Measurements from ENCODE around the gene XPO5. TPM values are rescaled to one million over a fixed set of nuclear protein-coding genes. Genes with fewer than 3 reads are reported as not detected.
"Not testable (repeated sequence)": the region's sequence is repeated elsewhere in the genome, so short reads cannot be mapped to it uniquely, and the experiment has no call there.

XPO5 gene
- total and polyA plus RNA-seq, 2 experiments from 2014 or later: 18.8 to 27.6 TPM

DNA sequence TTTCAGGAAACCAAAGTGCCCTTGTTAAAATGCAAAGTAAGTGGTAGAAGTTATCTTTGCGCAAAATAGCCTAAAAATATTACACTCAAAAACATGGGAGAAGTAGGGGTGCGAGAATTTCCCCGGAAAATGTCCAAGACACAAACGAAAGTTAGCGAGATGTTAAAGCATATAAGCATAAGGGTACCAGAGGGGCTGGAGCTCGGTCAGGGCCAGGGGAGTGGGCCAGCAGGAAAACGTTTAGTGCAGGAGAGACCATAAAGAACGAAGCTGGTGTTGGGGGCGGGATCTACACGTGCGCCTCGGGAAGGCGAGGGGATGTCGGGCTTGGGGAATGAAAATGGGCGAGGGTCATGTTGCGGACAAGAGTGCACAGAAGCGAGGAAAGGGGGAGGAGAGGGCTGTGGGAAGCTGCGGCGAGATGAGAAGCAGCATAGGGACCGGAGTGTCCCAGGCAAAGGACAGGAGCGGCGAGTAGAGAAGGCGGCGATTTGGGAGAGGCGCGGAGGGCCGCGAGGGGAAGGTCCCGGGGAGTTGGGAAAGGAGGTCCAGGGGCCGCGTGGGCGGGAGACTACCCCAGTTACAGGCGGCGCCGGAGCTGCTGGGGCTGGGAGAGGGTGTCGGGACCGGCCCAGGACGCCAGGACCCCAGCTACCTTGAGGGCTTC lies 600 bp downstream of the XPO5 start:
- no peaks in the 10 kb centered on the region for H3K9me2 ChIP-seq (ENCODE audit: insufficient read depth)
- H3K4me1 ChIP-seq (ENCODE audit: insufficient read depth): peaks cover 20% of the 10 kb centered on the region
- no peak for TF ChIP-seq EZH2phosphoT487 (IDR thresholded peaks at IDR 0.05; ENCODE audit: insufficient read depth, low read depth)
- no peak for TF ChIP-seq EZH2 (IDR thresholded peaks at IDR 0.05; ENCODE audit: insufficient read depth, poor library complexity, severe bottlenecking)
- H3F3A ChIP-seq (ENCODE audit: insufficient read depth): peaks cover 22% of the 10 kb centered on the region
- H2AFZ ChIP-seq: peak overlapping the region; percentile 90
- no peaks in the 10 kb centered on the region for H3K9me3 ChIP-seq (ENCODE audit: low read depth)
- in situ Hi-C loops (cut with MboI): no loop called here
- peak overlapping the region; percentile 98 for H3K4me3 ChIP-seq
- peaks cover 27% of the 10 kb centered on the region for H3K36me3 ChIP-seq (ENCODE audit: low read depth)
- WGBS, 2 experiments (ENCODE audit: low coverage in 1 of 2, low lambda C conversion rate in 2 of 2, missing lambda C conversion rate in 2 of 2): 0 to 1% methylated on average over 28 to 38 of the region's 38 CpGs
- no peaks in the 10 kb centered on the region for H3K27me3 ChIP-seq (replicated peaks; ENCODE audit: insufficient read depth)
- H3K4me2 ChIP-seq (ENCODE audit: unreplicated experiment): peak overlapping the region; percentile 98
- peak; percentile 70 for DNase-seq
- H3K27ac ChIP-seq: peak overlapping the region; percentile 26
- peak overlapping the region; percentile 89 for H3K9ac ChIP-seq
- peaks cover 82% of the 10 kb centered on the region for H3K79me2 ChIP-seq (ENCODE audit: insufficient read depth)
- no peaks in the 10 kb centered on the region for H4K20me1 ChIP-seq (ENCODE audit: insufficient read depth)

DNA sequence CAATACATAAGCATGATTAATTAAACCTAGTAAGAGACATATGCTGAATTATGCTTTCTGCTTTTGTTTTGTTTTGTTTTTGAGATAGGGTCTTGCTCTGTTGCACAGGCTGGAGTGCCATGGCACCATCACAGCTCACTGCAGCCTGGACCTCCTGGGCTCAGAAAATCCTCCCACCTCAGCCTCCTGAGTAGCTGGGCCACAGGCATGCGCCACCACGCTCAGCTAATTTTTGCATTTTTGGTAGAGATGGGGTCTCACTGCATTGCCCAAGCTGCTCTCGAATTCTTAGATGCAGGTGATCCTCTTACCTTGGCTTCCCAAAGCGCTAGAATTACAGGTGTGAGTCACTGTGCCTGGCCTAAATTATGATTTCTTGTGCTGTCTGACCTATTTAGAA lies 3.8 kb downstream of the XPO5 start:
- Histone ChIP-seq H3F3A (ENCODE audit: insufficient read depth) (0 out of 2 replicates have a peak, but pooled peaks cover 6% of the 10 kb centered on the region), H3K9ac (no peak overlapping the region), H3K4me2 (ENCODE audit: unreplicated experiment) (no peak overlapping the region), H2AFZ (no peak overlapping the region), H3K27ac (no peak overlapping the region), H3K27me3 (replicated peaks; ENCODE audit: insufficient read depth) (no peaks in the 10 kb centered on the region), H3K79me2 (ENCODE audit: insufficient read depth) (peaks cover 55% of the 10 kb centered on the region), H3K4me3 (no peak overlapping the region), H3K4me1 (ENCODE audit: insufficient read depth) (peaks cover 4% of the 10 kb centered on the region; the same call in 1 of the 2 replicates), H4K20me1 (ENCODE audit: insufficient read depth) (no peaks in the 10 kb centered on the region), H3K9me3 (ENCODE audit: low read depth) (no peaks in the 10 kb centered on the region), H3K36me3 (ENCODE audit: low read depth) (peaks cover 47% of the 10 kb centered on the region), H3K9me2 (ENCODE audit: insufficient read depth) (no peaks in the 10 kb centered on the region)
- DNase-seq: no peak
- no peak for TF ChIP-seq EZH2phosphoT487 (IDR thresholded peaks at IDR 0.05; ENCODE audit: insufficient read depth, low read depth)
- TF ChIP-seq EZH2 (IDR thresholded peaks at IDR 0.05; ENCODE audit: insufficient read depth, poor library complexity, severe bottlenecking): no peak
- in situ Hi-C loops (cut with MboI): no loop called here
- 96 to 98% methylated on average over 4 of the region's 4 CpGs for WGBS, 2 experiments (ENCODE audit: low coverage in 1 of 2, low lambda C conversion rate in 2 of 2, missing lambda C conversion rate in 2 of 2)

DNA sequence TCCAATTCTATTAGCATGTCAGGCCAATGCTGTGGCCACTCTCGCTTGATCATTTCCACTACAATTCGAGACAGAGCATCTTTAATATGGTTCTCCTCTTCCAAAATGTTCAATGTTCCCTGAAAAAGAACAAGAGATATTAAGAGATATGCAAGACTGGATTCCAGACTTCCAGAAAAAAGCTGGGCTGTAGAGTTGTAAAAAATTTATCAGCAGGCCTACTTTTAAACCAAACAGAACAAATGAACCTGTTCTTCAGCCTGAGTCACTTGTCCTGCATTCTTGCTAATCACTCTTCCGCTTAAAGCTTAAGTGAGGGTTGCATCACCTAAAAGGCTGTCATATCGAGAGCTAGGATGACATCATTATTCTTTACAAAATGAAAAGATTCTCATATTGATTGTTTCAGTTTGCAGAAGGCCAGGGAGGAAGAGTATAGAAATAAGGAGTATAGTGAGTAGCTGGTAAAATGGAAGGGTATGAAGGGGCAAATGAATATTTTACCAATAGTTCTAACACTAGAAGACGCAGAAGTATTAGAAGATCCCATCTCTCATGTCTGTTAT lies 4.9 kb downstream of the XPO5 start:
- H3K4me3 ChIP-seq: no peak overlapping the region
- peaks cover 56% of the 10 kb centered on the region for H3K36me3 ChIP-seq (ENCODE audit: low read depth)
- H4K20me1 ChIP-seq (ENCODE audit: insufficient read depth): no peaks in the 10 kb centered on the region
- no peaks in the 10 kb centered on the region for H3K9me2 ChIP-seq (ENCODE audit: insufficient read depth)
- H3K79me2 ChIP-seq (ENCODE audit: insufficient read depth): peaks cover 45% of the 10 kb centered on the region
- TF ChIP-seq EZH2phosphoT487 (IDR thresholded peaks at IDR 0.05; ENCODE audit: insufficient read depth, low read depth): no peak
- no peak for TF ChIP-seq EZH2 (IDR thresholded peaks at IDR 0.05; ENCODE audit: insufficient read depth, poor library complexity, severe bottlenecking)
- H3K27me3 ChIP-seq (replicated peaks; ENCODE audit: insufficient read depth): no peaks in the 10 kb centered on the region
- H3F3A ChIP-seq (ENCODE audit: insufficient read depth): no peaks in the 10 kb centered on the region
- peaks cover 4% of the 10 kb centered on the region; the same call in 1 of the 2 replicates for H3K4me1 ChIP-seq (ENCODE audit: insufficient read depth)
- no peak overlapping the region for H2AFZ ChIP-seq
- no peak overlapping the region for H3K27ac ChIP-seq
- peak; percentile 20 for DNase-seq
- no peak overlapping the region for H3K9ac ChIP-seq
- no peaks in the 10 kb centered on the region for H3K9me3 ChIP-seq (ENCODE audit: low read depth)
- H3K4me2 ChIP-seq (ENCODE audit: unreplicated experiment): no peak overlapping the region
- whole genome bisulfite sequencing, 2 experiments (ENCODE audit: low coverage in 1 of 2, low lambda C conversion rate in 2 of 2, missing lambda C conversion rate in 2 of 2): 91 to 95% methylated on average over 5 of the region's 5 CpGs
- in situ Hi-C loops (cut with MboI): no loop called here

DNA sequence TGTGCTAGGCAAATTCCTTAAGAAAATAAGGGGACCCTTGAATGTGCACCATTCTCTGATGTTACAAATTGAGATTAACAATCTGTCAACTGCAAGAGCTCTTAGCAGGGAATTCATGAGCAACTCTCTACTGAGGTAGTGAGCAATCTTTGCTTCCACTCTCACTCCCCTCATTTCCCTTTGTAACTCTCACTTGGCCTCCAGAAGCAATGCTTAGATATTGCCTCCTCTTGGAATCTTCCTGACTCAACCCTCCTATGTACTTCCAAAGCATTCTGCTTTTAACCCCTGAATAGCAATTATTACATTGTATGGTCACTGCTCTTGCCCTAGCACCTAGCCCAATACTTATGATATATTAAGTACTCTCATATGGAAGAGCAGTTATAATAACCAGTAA lies 16.5 kb downstream of the XPO5 start:
- Histone ChIP-seq H3K4me2 (ENCODE audit: unreplicated experiment) (no peak overlapping the region), H3K9me2 (ENCODE audit: insufficient read depth) (no peaks in the 10 kb centered on the region), H3F3A (ENCODE audit: insufficient read depth) (no peaks in the 10 kb centered on the region), H2AFZ (no peak overlapping the region), H3K27ac (no peak overlapping the region), H3K9ac (no peak overlapping the region), H3K4me3 (no peak overlapping the region), H3K4me1 (ENCODE audit: insufficient read depth) (no peaks in the 10 kb centered on the region), H3K36me3 (ENCODE audit: low read depth) (peaks cover 80% of the 10 kb centered on the region), H3K79me2 (ENCODE audit: insufficient read depth) (no peaks in the 10 kb centered on the region), H3K9me3 (ENCODE audit: low read depth) (no peaks in the 10 kb centered on the region), H4K20me1 (ENCODE audit: insufficient read depth) (no peaks in the 10 kb centered on the region), H3K27me3 (replicated peaks; ENCODE audit: insufficient read depth) (no peaks in the 10 kb centered on the region)
- in situ Hi-C loops (cut with MboI): no loop called here
- no peak for TF ChIP-seq EZH2phosphoT487 (IDR thresholded peaks at IDR 0.05; ENCODE audit: insufficient read depth, low read depth)
- TF ChIP-seq EZH2 (IDR thresholded peaks at IDR 0.05; ENCODE audit: insufficient read depth, poor library complexity, severe bottlenecking): no peak
- DNase-seq: no peak

DNA sequence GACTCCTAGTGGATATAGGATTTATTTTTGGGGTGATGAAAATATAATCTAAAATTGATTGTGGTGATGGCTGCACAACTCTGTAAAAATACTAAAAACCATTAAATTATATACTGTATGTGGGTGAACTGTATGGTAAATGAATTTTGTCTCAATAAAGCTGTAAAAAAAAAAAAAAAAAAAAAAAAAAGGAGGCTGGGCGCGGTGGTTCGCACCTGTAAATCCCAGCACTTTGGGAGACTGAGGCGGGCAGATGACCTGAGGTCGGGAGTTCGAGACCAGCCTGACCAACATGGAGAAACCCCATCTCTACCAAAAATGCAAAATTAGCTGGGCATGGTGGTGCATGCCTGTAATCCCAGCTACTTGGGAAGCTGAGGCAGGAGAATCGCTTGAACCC lies 18.2 kb downstream of the XPO5 start:
- in situ Hi-C loops (cut with MboI); H3K27me3 ChIP-seq (replicated peaks; ENCODE audit: insufficient read depth); H4K20me1 ChIP-seq (ENCODE audit: insufficient read depth); H3F3A ChIP-seq (ENCODE audit: insufficient read depth); H3K79me2 ChIP-seq (ENCODE audit: insufficient read depth); H3K9me2 ChIP-seq (ENCODE audit: insufficient read depth); H2AFZ ChIP-seq; H3K4me3 ChIP-seq; H3K4me1 ChIP-seq (ENCODE audit: insufficient read depth); H3K4me2 ChIP-seq (ENCODE audit: unreplicated experiment); DNase-seq; H3K9ac ChIP-seq; H3K27ac ChIP-seq; H3K9me3 ChIP-seq (ENCODE audit: low read depth): not testable (repeated sequence)
- peaks cover 80% of the 10 kb centered on the region for H3K36me3 ChIP-seq (ENCODE audit: low read depth)
- WGBS, 2 experiments (ENCODE audit: low coverage in 1 of 2, low lambda C conversion rate in 2 of 2, missing lambda C conversion rate in 2 of 2): 95 to 100% methylated on average over 3 to 7 of the region's 7 CpGs

All from GM23248 (cell line).